Right lobe of liver (tissue), 4 donors: ENCODE measurements around the gene RGS7BP.

ENCODE experiments used
- CTCF ChIP-seq, 4 donors: fragments of 200-600 bp in 3 of 4; fragments of 450-650 bp in 1 of 4; IDR thresholded peaks; one replicate each; pipeline versions ENCODE4 v1.5.1 to v1.8.0; 2016 to 2022; ENCODE audit warnings: antibody characterized with exemption in 4 of 4, mild to moderate bottlenecking in 2 of 4
- POLR2A ChIP-seq: fragments of 450-650 bp; IDR thresholded peaks from one replicate; pipeline ENCODE4 v1.6.1; 2017; ENCODE audit warnings: antibody characterized with exemption, mild to moderate bottlenecking
- donor health status: DM: no; HTN: no; CAD: no.
- donor health status: DM: no; HTN: no; CAD: no.
- donor health status: DM: no; HTN: yes; CAD: no.

- TF ChIP-seq CTCF (IDR thresholded peaks at IDR 0.05) (no peak), POLR2A (no peak)
Observed at GRCh38 chr5:64646169-64646568, 140.4 kb downstream of the RGS7BP start.
